Astrocyte (in vitro differentiated cells and primary cell): ENCODE measurements around the gene LRP1B. TPM values are rescaled to one million over a fixed set of nuclear protein-coding genes. Genes with fewer than 3 reads are reported as not detected.
A peak's percentile ranks its signal among the peaks of the same experiment; 100 is the strongest.

Experiments used
- DNase-seq: peaks from one replicate; pipeline ENCODE4 v3.0.0-alpha.2; 2010; ENCODE audit warnings: low read depth
- FAIRE-seq: peaks from 2 replicates; lab custom pipeline; 2011; peaks lifted over from hg19 to GRCh38; lab: Jason Lieb, UNC
- H2AFZ ChIP-seq: 2 replicates; pipeline ENCODE4 v1.6.0; 2012; ENCODE audit warnings: low read depth, low read length, inconsistent platforms
- H3K27ac ChIP-seq: 2 replicates; pipeline ENCODE4 v1.5.1; 2011; ENCODE audit warnings: low read depth, low read length, inconsistent platforms
- H3K27me3 ChIP-seq: 2 replicates; pipeline ENCODE4 v1.6.0; 2011; ENCODE audit warnings: low read length, inconsistent platforms; ENCODE audit not compliant: insufficient read depth
- H3K36me3 ChIP-seq: 2 replicates; pipeline ENCODE4 v1.5.1; 2011; ENCODE audit warnings: low read length, inconsistent platforms; ENCODE audit not compliant: insufficient read depth
- H3K4me1 ChIP-seq: 2 replicates; pipeline ENCODE4 v1.5.1; 2011; ENCODE audit warnings: low read length, inconsistent platforms; ENCODE audit not compliant: insufficient read depth
- H3K4me2 ChIP-seq: 2 replicates; pipeline ENCODE4 v1.6.0; 2012; ENCODE audit warnings: low read length, inconsistent platforms
- H3K4me3 ChIP-seq: 2 replicates; pipeline ENCODE4 v1.5.1; 2011; ENCODE audit warnings: low read depth, mild to moderate bottlenecking, low read length, inconsistent platforms; ENCODE audit not compliant: insufficient read depth
- H3K79me2 ChIP-seq: 2 replicates; pipeline ENCODE4 v1.6.0; 2012; ENCODE audit warnings: mild to moderate bottlenecking, low read length, inconsistent platforms; ENCODE audit not compliant: insufficient read depth
- H3K9ac ChIP-seq: 2 replicates; pipeline ENCODE4 v1.6.0; 2012; ENCODE audit warnings: mild to moderate bottlenecking, low read length, inconsistent platforms
- H3K9me3 ChIP-seq: 2 replicates; pipeline ENCODE4 v1.5.1; 2012; ENCODE audit warnings: low read depth, mild to moderate bottlenecking, low read length, inconsistent platforms; ENCODE audit not compliant: insufficient read depth
- H4K20me1 ChIP-seq: 2 replicates; pipeline ENCODE4 v1.6.0; 2012; ENCODE audit warnings: low read length, inconsistent platforms; ENCODE audit not compliant: insufficient read depth
- H3K27ac Mint-ChIP-seq: one replicate; pipeline ENCODE4 v1.8.0; 2021; ENCODE audit warnings: mild to moderate bottlenecking, mixed read lengths; ENCODE audit not compliant: unreplicated experiment
- H3K27me3 Mint-ChIP-seq: one replicate; pipeline ENCODE4 v1.8.0; 2021; ENCODE audit warnings: low read depth, mixed read lengths; ENCODE audit not compliant: unreplicated experiment
- H3K36me3 Mint-ChIP-seq: one replicate; pipeline ENCODE4 v1.8.0; 2021; ENCODE audit warnings: low read depth, mixed read lengths; ENCODE audit not compliant: unreplicated experiment
- H3K4me1 Mint-ChIP-seq: one replicate; pipeline ENCODE4 v1.8.0; 2021; ENCODE audit warnings: low read depth, mixed read lengths; ENCODE audit not compliant: unreplicated experiment
- H3K4me3 Mint-ChIP-seq: one replicate; pipeline ENCODE4 v1.8.0; 2021; ENCODE audit warnings: mild to moderate bottlenecking, moderate library complexity, mixed read lengths; ENCODE audit not compliant: unreplicated experiment
- H3K9me3 Mint-ChIP-seq: one replicate; pipeline ENCODE4 v1.8.0; 2021; ENCODE audit warnings: mild to moderate bottlenecking, mixed read lengths; ENCODE audit not compliant: unreplicated experiment
- CTCF ChIP-seq: IDR thresholded peaks from 2 replicates; pipeline ENCODE4 v1.5.1; 2011; ENCODE audit warnings: low read depth, mild to moderate bottlenecking, inconsistent platforms, low read length, moderate library complexity; ENCODE audit not compliant: insufficient read depth
- EZH2 ChIP-seq: IDR thresholded peaks from 2 replicates; pipeline ENCODE4 v1.6.1; 2012; ENCODE audit warnings: mild to moderate bottlenecking, low read length, inconsistent platforms; ENCODE audit not compliant: insufficient read depth
- total RNA-seq: library from RNA; stranded (reverse); gene quantifications from 2 replicates; pipeline ENCODE4 v1.2.1, GENCODE V29; 2021

Gene LRP1B
- total RNA-seq, 1 donor from 2014 or later = 1.5 TPM

GRCh38 chr2:140542627-140543026 lies 1588.2 kb downstream of the LRP1B start:
- H3K36me3 Mint-ChIP-seq = no peaks in the 10 kb centered on the region
- FAIRE-seq = no peak

GRCh38 chr2:140539242-140539875 lies 1591.5 kb downstream of the LRP1B start:
- FAIRE-seq = no peak
- Histone ChIP-seq H3K4me2 (no peak overlapping the region), H4K20me1 (no peaks in the 10 kb centered on the region), H3K9ac (no peak overlapping the region), H3K9me3 (no peaks in the 10 kb centered on the region), H3K27ac (no peak overlapping the region), H2AFZ (no peak overlapping the region), H3K4me1 (no peaks in the 10 kb centered on the region), H3K79me2 (no peaks in the 10 kb centered on the region), H3K36me3 (no peaks in the 10 kb centered on the region), H3K27me3 (no peaks in the 10 kb centered on the region), H3K4me3 (no peak overlapping the region)
- Mint-ChIP-seq H3K4me1 (peaks cover 3% of the 10 kb centered on the region), H3K9me3 (no peaks in the 10 kb centered on the region), H3K27ac (no peak overlapping the region), H3K36me3 (no peaks in the 10 kb centered on the region), H3K27me3 (no peaks in the 10 kb centered on the region), H3K4me3 (no peak overlapping the region)
- peak; percentile 1 for DNase-seq
- TF ChIP-seq CTCF (no peak), EZH2 (no peak)

More at GRCh38 chr2:140542627-140543026, 1588.2 kb downstream of the LRP1B start:
- no peak for TF ChIP-seq CTCF
- TF ChIP-seq EZH2 = no peak
- Mint-ChIP-seq H3K9me3 (no peaks in the 10 kb centered on the region), H3K27me3 (no peaks in the 10 kb centered on the region), H3K4me1 (peaks cover 3% of the 10 kb centered on the region), H3K4me3 (no peak overlapping the region), H3K27ac (no peak overlapping the region)
- no peak overlapping the region for H3K4me2 ChIP-seq
- H3K4me1 ChIP-seq = no peaks in the 10 kb centered on the region
- no peak overlapping the region for H3K4me3 ChIP-seq
- no peaks in the 10 kb centered on the region for H3K36me3 ChIP-seq
- no peak overlapping the region for H3K27ac ChIP-seq
- no peaks in the 10 kb centered on the region for H3K27me3 ChIP-seq
- no peak overlapping the region for H3K9ac ChIP-seq
- no peaks in the 10 kb centered on the region for H3K9me3 ChIP-seq
- no peaks in the 10 kb centered on the region for H4K20me1 ChIP-seq
- no peak for DNase-seq
- no peak overlapping the region for H2AFZ ChIP-seq
- H3K79me2 ChIP-seq = no peaks in the 10 kb centered on the region

GRCh38 chr2:140529706-140530105 lies 1601.1 kb downstream of the LRP1B start:
- FAIRE-seq = no peak
- H3K79me2 ChIP-seq = no peaks in the 10 kb centered on the region
- DNase-seq = no peak
- H3K4me2 ChIP-seq = no peak overlapping the region
- H3K4me1 ChIP-seq = no peaks in the 10 kb centered on the region
- H3K4me3 ChIP-seq = no peak overlapping the region
- H3K36me3 Mint-ChIP-seq = no peaks in the 10 kb centered on the region
- no peak overlapping the region for H3K27ac ChIP-seq
- H3K9me3 Mint-ChIP-seq = no peaks in the 10 kb centered on the region
- no peaks in the 10 kb centered on the region for H4K20me1 ChIP-seq
- no peak overlapping the region for H3K27ac Mint-ChIP-seq
- TF ChIP-seq CTCF (no peak), EZH2 (no peak)
- no peaks in the 10 kb centered on the region for H3K9me3 ChIP-seq
- no peaks in the 10 kb centered on the region for H3K27me3 Mint-ChIP-seq
- H3K4me1 Mint-ChIP-seq = peaks cover 8% of the 10 kb centered on the region
- H3K9ac ChIP-seq = no peak overlapping the region
- no peaks in the 10 kb centered on the region for H3K36me3 ChIP-seq
- H2AFZ ChIP-seq = peak overlapping the region; percentile 44
- H3K27me3 ChIP-seq = no peaks in the 10 kb centered on the region
- H3K4me3 Mint-ChIP-seq = no peak overlapping the region
